HCT116 (cell line): ENCODE measurements around the gene MICAL3.

Experiments used
- CBX3 ChIP-seq: IDR thresholded peaks from 2 replicates; pipeline ENCODE4 v1.6.1; 2012; ENCODE audit warnings: low read depth
- CEBPB ChIP-seq: IDR thresholded peaks from 2 replicates; pipeline ENCODE4 v1.6.1; 2012; ENCODE audit warnings: low read depth
- CTCF ChIP-seq, 3 experiments: fragments of 200-600 bp in 1 of 3; sonication (generic) in 1 of 3; IDR thresholded peaks in 2 of 3; conservative IDR thresholded peaks in 1 of 3; 2 replicates each; pipeline ENCODE4 v1.5.1; 2012 to 2017; ENCODE audit warnings: low read depth in 2 of 3, low read length in 2 of 3, antibody characterized with exemption in 1 of 3, borderline replicate concordance in 1 of 3, control low read depth in 1 of 3, mild to moderate bottlenecking in 1 of 3, mixed read lengths in 1 of 3, mixed run types in 1 of 3, moderate library complexity in 1 of 3; ENCODE audit not compliant: insufficient read depth in 1 of 3
- EZH2phosphoT487 ChIP-seq: fragments of 200-600 bp; IDR thresholded peaks from 2 replicates; pipeline ENCODE4 v1.6.1; 2018; ENCODE audit warnings: antibody characterized with exemption, borderline replicate concordance
- JUND ChIP-seq: IDR thresholded peaks from 2 replicates; pipeline ENCODE4 v1.6.1; 2012
- POLR2A ChIP-seq: IDR thresholded peaks from 2 replicates; pipeline ENCODE4 v1.7.0; 2011; ENCODE audit warnings: borderline replicate concordance; ENCODE audit not compliant: insufficient read depth, insufficient read length; ENCODE audit errors: extremely low read depth
- POLR2AphosphoS5 ChIP-seq: IDR thresholded peaks from 2 replicates; pipeline ENCODE4 v1.6.1; 2011; ENCODE audit warnings: mild to moderate bottlenecking, low read depth, low read length, moderate library complexity
- YY1 ChIP-seq: IDR thresholded peaks from 2 replicates; pipeline ENCODE4 v1.6.1; 2011; ENCODE audit warnings: low read length, low read depth, moderate library complexity, mild to moderate bottlenecking; ENCODE audit not compliant: insufficient replicate concordance; ENCODE audit errors: extremely low read depth
- ZBTB33 ChIP-seq: IDR thresholded peaks from 2 replicates; pipeline ENCODE4 v1.6.1; 2011; ENCODE audit warnings: mild to moderate bottlenecking, low read length, moderate library complexity; ENCODE audit not compliant: insufficient replicate concordance; ENCODE audit errors: extremely low read depth
- ZNF274 ChIP-seq: fragments of 200-500 bp; sonication (Bioruptor generic); IDR thresholded peaks from 2 replicates; pipeline ENCODE4 v1.6.1; 2014; ENCODE audit warnings: mild to moderate bottlenecking, low read depth, low read length, inconsistent platforms
- TF ChIP-seq, protein P1 (sequence below): IDR thresholded peaks from 2 replicates; pipeline ENCODE4 v1.6.1; 2012; ENCODE audit warnings: low read depth
- TF ChIP-seq, protein P2 (sequence below): IDR thresholded peaks from 2 replicates; pipeline ENCODE4 v1.6.1; 2012

DNA sequence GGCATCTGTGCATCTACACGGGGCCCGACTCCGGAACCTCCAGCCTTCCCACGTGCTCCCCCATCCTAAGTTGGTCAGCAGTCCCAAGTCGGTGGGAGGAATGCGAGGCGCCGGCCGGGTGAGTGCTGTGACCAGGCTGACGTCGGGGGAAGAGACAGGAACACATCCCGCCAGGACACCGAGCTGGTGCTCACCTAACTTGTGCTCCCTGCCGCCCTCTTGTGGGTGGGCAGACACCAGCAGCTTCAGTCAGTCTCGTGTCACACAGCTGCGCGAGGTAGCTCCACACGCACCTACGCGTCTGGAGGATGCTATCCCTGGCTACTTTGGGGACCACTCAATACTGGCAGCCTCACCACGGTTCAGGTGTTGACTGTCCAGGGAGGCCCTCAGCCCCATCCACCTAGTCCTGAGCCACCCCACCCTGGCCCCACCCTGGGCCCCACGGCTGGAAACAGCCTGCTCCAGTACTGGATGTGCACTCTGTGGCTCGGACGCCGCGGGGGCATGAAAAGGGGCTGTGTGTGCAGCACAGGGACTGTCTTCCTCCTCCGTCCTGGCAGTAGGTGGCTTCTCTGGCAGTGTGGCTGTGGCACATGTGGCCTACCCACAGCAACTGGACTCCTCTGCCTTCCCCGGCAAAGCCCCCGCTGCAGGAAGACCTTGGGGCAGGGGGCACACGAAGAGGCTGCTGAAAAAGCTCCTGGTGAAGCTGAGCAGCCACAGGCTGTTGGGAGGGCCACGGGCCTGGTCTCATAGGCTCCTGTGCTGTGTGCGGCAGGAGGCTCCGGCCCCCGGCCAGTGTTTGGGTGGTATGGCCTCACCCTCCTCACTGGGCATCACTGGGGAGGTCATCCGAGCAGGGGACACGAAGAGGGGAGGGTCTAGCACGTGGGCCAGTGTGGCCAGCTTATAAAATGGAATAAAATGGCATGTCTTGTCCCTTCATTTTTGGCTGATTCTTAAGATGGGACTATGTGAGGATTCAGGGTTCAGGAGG, 238.9 kb downstream of the MICAL3 start:
- TF ChIP-seq CTCF (IDR thresholded peaks at IDR 0.05 in 2 of 3, conservative IDR thresholded peaks at IDR 0.05 in 1 of 3; ENCODE audit: borderline replicate concordance in 1 of 3, insufficient read depth in 1 of 3, low read depth in 2 of 3, low read length in 2 of 3) (peak; percentile 52 to 93 (median 82); a peak in 5 of 6 replicates), POLR2AphosphoS5 (no peak), ZNF274 (no peak), CBX3 (no peak), JUND (no peak), CEBPB (no peak), POLR2A (no peak), ZBTB33 (no peak), EZH2phosphoT487 (no peak), YY1 (no peak)
- TF ChIP-seq, protein P1, sequence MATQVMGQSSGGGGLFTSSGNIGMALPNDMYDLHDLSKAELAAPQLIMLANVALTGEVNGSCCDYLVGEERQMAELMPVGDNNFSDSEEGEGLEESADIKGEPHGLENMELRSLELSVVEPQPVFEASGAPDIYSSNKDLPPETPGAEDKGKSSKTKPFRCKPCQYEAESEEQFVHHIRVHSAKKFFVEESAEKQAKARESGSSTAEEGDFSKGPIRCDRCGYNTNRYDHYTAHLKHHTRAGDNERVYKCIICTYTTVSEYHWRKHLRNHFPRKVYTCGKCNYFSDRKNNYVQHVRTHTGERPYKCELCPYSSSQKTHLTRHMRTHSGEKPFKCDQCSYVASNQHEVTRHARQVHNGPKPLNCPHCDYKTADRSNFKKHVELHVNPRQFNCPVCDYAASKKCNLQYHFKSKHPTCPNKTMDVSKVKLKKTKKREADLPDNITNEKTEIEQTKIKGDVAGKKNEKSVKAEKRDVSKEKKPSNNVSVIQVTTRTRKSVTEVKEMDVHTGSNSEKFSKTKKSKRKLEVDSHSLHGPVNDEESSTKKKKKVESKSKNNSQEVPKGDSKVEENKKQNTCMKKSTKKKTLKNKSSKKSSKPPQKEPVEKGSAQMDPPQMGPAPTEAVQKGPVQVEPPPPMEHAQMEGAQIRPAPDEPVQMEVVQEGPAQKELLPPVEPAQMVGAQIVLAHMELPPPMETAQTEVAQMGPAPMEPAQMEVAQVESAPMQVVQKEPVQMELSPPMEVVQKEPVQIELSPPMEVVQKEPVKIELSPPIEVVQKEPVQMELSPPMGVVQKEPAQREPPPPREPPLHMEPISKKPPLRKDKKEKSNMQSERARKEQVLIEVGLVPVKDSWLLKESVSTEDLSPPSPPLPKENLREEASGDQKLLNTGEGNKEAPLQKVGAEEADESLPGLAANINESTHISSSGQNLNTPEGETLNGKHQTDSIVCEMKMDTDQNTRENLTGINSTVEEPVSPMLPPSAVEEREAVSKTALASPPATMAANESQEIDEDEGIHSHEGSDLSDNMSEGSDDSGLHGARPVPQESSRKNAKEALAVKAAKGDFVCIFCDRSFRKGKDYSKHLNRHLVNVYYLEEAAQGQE, result no peak
- TF ChIP-seq, protein P2, sequence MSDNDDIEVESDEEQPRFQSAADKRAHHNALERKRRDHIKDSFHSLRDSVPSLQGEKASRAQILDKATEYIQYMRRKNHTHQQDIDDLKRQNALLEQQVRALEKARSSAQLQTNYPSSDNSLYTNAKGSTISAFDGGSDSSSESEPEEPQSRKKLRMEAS, result no peak
